NCI-H1930 (cell line): ENCODE measurements around the gene OR52E1.
A peak's percentile ranks its signal among the peaks of the same experiment; 100 is the strongest.
"Not testable (repeated sequence)": the region's sequence is repeated elsewhere in the genome, so short reads cannot be mapped to it uniquely, and the experiment has no call there.

Experiments
- DNase-seq, 2 experiments: peaks; one replicate each; lab custom pipeline; 2025; lab: John Stamatoyannopoulos, UW

OR52E1 gene

DNA sequence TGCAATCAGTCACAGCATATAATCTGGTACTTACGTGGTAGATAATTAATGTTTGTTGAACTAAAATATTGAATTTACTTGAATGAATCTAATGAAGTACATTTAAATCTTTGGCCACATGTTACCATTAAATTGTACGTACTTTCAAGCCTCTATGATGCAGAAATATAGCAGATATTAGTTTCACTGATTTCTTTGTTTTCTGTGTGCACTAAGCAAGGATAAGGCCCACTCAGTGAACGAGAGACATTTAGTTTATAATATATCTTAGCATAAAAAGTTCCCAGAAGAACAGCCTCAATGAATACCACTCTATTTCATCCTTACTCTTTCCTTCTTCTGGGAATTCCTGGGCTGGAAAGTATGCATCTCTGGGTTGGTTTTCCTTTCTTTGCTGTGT lies at the start of gene OR52E1:
OR52E1 (plus strand) TSS at position 301 of the 400 bp plus-strand sequence.
- no peak for DNase-seq

DNA sequence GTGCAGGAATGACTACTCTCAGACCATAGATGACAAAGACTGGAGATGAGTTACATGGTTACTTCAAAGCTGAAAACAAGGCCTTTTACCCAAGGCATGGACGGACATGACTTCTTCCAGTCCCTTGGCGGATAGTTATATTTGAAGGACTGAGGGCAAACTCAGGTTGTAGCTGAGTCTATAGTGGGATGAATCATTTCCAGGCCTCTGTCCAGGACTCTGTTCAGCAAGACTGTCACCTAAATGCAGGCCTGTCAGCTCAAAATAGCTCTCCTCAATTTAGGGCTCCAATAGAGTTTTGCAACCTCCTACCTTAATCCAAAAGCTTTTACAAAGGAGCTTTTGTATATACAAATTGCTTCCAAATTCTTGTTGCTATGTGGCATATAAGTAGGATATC lies 47.4 kb upstream of the OR52E1 start:
- no peak for DNase-seq

DNA sequence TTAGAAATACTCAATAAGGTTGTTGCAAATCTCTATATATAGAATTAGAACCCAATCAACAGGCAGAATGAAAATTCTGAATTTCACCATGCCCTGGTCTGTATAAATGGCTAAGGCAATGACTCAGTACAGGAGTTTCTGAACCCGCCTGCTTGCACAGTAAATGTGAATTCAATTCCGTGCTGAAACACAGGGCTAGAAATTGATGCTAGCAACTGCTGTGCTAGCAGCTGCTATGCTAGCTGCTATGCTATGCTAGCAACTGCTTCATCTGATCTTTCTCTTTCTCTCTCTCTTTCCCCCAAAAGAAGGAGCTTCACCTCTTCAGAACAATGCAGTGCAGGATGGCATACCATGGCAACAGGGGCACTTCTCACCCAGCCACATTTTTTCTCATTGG lies 32.7 kb upstream of the OR52E1 start:
- DNase-seq = no peak

DNA sequence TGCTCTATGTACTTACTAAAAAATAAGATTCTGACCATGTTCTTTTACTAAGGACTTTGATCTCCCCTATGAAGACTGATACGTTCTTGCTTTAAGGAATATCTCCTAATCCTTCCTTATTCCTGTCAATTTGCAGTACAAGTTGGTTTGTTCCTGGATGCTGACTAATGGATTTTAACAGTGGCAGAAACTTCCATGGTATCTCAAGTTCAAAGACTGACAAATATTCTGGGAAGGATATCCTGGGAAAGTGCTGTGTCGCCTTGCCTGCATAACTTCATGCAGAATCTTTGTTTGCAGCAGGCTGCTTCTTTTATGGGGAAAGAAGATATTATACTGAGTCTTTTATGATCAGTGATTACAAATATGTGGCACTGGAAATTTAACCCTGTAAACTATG lies 31.4 kb upstream of the OR52E1 start:
- DNase-seq = no peak

DNA sequence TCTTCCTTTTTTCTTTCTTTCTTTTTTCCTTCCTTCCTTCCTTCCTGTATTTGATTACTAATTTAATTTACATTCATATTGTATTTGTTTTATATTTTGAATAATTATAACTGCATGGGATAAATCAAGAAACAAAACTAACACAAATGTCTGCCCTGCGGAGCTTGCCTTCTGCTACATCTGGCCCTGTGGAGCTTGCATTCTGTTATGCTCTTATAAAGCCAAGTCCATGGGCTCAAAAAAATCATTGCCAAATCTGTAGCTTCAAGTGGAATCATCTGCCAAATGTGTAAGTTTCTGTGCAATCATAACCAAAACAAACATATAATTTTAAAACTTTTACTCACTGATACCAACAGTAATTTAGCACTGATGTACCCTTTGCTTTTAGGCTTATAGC lies 31.0 kb upstream of the OR52E1 start:
- no peak for DNase-seq

DNA sequence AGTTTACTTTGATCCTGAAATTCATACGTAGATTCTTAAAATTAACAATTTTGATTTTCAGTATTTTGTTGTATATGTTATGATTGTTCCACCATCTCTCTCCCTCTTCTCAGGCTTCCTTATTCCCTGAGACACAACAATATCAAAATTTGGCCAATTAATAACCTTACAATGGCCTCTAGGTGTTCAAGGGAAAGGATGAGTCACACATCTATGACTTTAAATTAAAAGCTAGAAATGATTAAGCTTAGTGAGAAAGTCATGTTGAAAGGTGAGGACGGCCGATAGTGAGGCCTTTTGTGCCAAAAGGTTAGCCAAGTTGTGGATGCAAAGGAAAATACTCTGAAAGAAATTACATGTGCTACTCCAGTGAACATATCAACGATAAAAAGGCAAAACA lies 28.5 kb upstream of the OR52E1 start:
- DNase-seq = no peak

DNA sequence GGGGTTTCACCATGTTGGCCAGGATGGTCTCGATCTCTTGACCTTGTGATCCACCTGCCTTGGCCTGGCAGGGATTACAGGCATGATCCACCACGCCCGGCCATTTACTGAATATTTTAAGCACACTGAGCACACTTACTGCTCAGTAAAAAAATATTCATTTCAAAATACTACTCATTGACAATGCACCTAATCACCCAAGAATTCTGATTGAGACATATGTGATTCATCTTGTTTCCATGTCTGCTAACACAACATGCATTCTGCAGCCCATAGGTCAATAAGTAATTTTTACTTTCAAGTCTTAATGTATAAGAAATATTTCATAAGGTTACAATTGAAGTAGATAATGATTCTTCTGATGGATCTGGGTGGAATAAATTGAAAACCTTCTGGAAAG lies 27.3 kb upstream of the OR52E1 start:
- DNase-seq = no peak

DNA sequence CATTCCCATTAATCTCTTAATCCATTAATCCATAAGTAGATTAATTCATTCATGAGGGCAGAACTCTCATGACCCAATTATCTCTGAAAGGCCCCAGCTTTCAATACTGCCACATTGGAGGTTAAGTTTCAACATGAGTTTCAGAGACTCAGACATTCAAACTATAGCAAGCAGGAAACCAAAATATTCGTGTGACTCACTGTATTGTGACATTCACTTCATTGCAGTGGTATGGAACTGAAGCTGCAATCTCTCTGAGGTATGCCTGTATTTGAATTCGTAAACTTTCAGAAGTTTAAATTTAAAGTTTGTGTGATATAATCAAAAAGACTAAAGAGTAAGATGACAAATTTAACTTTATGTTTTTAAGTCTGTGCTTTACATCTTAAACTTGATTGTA lies 26.0 kb upstream of the OR52E1 start:
- no peak for DNase-seq

DNA sequence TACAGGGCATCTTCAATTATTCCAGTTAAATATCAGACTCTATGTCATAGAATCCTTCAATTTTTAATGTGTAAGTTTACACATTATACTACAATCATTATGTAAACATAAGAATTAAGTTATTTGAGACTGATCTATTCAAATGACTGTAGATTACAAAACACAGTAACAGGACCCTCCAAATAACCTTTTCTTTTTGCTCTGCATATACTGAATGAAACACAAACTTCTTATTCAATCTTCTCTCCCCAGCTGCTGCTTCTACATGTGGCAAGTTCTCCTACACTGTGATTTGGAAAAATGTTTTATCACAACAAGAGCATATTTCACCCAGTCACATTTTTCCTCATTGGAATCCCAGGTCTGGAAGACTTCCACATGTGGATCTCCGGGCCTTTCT lies 23.1 kb upstream of the OR52E1 start, which contains the start of gene OR52J3:
OR52J3 (plus strand) TSS at position 301 of the 400 bp plus-strand sequence; CDS start at position 301, 0 bp downstream.
- DNase-seq = no peak

DNA sequence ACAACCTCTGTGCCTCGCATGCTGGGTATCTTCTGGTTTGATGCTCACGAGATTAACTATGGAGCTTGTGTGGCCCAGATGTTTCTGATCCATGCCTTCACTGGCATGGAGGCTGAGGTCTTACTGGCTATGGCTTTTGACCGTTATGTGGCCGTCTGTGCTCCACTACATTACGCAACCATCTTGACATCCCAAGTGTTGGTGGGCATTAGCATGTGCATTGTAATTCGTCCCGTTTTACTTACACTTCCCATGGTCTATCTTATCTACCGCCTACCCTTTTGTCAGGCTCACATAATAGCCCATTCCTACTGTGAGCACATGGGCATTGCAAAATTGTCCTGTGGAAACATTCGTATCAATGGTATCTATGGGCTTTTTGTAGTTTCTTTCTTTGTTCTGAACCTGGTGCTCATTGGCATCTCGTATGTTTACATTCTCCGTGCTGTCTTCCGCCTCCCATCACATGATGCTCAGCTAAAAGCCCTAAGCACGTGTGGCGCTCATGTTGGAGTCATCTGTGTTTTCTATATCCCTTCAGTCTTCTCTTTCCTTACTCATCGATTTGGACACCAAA lies 22.5 kb upstream of the OR52E1 start:
- DNase-seq = no peak

DNA sequence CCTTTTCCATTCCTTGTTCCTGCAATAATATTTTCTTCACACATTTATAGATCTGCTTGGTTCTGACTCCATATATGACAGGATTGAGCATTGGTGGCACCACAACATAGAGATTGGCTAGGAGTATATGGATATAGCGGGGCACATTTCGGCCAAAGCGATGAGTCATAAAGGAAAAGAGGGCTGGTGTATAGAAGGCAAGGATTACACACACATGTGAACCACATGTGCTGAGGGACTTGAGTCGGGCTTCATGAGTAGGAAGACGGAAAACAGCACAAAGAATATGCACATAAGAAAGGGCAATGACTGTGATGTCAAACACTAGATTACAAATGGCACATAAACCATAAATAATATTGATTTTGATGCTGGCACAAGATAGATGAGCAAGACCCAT lies 10.7 kb upstream of the OR52E1 start:
- DNase-seq = not testable (repeated sequence)

DNA sequence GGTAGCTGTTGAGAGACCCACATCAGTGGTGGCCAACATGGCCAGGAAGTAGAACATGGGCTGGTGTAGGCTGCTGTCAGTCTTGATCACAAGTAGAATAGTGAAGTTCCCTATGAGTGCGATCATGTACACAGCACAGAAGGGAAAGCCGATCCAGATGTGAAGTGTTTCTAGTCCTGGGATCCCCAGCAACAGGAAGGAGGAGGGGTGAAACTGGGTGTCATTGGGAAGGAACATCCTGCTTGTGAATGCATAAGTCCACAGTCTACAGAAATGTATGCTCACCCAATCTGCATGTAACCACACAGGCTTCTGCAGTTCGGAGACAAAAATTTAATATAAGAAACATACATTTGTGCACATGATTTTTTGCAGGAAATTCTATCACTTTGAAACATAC lies 10.0 kb upstream of the OR52E1 start, which contains the start of gene OR52E2:
OR52E2 (minus strand) TSS at position 237 of the 400 bp plus-strand sequence; CDS start at position 237, 0 bp downstream.
- no peak for DNase-seq

DNA sequence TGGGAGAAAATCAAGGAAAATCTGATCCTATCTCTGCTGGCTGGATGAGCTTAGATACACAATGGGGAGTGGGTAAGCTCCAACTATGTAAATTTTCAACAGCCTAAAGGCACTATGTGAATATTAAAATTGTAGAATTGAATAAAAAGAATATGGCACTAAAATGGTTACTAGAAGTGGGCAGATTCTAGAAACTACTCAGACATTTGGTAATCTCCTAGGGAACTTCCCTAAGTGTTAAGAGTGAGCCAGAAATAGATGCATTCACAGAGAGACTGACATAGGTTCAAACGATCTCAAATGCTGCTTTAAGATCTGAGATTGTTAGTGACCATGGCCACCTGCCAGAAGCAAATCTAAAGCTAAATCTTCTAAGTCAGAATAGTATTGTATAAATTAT lies 4.3 kb upstream of the OR52E1 start:
- DNase-seq = no peak

DNA sequence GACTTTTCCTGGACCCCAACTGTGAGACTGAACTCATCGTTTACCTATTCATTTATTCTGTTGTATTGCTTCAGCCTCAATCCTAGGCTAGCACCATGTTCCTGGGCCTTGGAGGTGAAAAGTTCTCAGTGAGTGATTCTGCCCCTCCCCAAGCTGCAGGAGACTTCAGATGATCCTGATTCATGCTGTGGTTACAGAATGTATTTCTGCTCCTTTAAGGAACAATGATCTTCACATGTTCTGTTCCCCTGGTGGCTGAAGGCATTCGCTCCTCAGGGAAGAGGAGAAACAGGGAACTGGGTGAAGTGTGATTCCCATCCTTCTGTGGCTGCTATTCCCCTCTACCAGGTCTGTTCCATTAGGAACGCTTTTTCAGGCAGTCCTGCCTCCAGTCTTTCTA lies 2.4 kb downstream of the OR52E1 start:
- DNase-seq = no peak

DNA sequence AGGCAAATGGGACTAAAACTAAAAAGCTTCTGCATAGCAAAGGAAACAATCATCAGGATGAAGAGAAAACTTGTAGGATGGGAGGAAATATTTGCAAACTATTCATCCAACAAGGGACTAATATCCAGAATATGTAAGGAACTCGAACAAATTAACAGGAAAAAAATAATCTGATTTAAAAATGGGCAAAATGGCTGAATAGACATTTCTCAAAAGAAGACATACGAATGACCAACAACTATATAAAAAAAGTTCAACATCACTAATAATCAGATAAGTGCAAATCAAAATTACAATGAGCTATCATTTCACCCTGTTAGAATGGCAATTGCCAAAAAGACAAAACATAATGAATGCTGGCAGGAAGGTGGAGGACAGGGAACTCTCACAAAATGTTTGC lies 12.0 kb downstream of the OR52E1 start:
- DNase-seq = no peak

DNA sequence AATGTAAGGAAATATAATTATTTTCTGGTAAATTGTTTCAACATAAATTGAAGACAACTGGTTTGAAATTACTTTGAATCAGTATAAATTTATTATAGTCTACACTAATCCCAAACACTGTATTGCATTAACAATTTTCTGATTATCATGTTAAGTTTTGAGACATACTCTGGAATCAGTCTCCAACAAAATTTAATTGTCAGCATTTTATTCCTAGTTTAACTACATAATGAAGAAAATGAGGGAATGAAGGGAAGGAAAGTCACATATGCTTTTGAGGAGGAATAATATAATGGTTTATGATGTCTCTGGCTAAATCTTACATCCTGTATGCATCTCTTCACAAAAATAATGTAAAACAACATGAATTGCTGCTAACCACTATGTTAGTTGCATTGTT lies 14.2 kb downstream of the OR52E1 start:
- no peak for DNase-seq

DNA sequence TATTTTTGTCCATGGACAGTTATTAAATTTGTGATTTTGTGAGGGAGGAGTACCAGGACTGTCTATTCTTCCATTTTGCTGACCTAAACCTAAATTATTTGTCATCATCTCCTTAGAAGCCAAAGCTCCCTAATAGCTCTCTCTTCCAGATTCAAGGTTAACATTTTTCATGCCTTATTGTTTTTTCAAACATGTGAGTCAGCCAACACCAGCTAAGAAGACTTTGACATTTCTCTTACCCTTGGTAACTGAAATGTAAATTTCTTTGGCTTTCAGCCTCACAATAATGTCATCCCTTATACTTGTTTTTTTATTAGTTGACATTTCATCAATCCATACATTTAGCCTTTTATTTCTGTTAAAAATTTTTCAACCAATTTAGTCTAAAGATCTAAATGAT lies 19.2 kb downstream of the OR52E1 start:
- no peak for DNase-seq

DNA sequence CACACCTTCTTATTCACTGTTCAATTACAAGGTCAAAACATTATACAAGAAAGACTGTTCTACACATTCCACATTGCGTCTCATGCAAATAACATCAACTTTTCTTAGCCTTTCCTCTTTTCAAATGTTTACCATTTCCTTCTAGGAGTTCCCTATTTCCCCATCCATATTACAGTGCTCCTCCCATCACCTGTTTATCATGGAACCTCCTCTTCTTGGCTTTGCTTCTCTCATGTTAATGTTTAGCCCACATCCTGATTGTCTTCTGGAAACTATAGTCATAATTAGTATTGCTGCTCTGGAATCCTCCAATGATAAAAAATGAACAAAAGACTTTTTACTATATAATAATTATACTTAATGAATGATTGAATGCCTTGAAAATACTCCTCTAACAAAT lies 21.3 kb downstream of the OR52E1 start:
- no peak for DNase-seq

DNA sequence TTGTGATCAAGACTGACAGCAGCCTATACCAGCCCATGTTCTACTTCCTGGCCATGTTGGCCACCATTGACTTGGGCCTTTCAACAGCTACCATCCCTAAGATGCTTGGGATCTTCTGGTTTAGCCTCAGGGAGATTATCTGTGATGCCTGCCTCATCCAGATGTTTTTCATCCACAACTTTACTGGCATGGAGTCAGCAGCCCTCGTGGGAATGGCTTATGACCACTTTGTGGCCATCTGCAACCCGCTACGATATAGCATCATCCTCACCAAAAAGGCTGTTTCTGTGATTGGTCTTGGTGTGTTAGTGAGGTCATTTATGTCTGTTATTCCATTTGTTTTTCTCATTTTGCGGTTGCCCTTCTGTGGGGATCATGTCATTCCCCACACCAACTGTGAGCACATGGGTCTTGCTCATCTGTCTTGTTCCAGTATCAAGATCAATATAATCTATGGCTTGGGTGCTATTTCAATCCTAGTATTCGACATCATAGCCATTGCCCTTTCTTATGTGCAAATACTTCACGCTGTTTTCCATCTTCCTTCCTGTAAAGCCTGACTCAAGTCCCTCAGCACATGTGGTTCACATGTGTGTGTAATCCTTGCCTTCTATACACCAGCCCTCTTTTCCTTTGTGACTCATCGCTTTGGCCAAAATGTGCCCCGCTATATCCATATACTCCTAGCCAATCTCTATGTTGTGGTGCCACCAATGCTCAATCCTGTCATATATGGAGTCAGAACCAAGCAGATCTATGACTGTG lies 23.6 kb downstream of the OR52E1 start:
- DNase-seq = no peak

DNA sequence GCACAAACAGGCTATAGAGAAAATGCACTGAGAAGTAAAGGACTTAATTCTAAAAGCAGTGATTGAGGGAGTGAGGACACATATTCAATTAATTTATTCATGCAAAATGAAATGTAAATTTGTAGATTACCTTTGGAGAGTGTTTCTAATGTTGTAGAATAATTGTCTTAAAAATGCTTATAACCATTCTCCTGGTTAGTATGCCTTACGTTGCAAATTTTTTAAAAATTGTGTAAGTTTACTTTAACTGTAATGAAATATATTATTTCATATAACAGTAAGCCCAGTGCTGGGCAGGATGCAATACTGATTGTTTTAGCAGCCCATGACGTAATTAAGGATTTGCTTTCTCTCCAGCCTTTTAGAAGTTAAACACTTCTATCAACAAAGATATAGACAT lies 26.6 kb downstream of the OR52E1 start:
- DNase-seq = no peak

DNA sequence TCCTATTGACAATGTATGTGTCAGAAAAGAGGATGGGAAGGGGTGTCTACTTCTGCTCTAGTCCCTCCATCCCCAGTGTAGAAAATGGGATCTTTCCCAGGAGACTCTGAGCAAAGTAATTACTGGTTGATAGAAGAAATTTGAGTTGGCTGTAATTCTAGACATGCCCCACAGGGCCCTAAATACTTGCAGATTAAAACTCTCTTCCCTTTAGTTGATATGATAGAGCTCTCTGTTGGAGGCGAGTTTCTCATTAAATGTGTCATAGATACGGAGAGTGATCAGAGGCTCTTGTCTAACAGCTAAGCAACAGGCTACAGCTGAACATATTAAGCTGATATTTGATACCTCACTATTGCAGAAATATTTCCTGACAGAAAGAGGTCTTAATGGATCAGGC lies 32.9 kb downstream of the OR52E1 start:
- DNase-seq = peak; percentile 13 to 66

DNA sequence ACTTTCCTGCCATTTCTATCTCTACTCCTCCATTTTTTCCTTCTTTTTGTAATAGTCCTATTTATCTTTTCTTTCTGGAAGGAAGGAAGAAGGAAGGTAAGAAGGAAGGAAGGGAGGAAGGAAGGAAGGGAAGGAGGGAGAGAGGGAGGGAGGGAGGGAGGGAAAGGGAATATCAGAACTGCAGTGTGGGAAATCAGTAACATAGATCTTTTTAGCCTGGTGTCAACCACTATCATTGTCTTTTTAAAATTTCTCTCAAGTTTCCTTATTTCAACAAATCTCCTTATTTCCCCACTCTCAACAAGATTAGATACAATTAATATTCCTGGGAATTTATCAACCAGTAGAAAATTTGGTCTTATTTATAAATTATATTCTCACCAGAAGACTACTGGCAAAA lies 33.7 kb downstream of the OR52E1 start:
- DNase-seq = no peak

DNA sequence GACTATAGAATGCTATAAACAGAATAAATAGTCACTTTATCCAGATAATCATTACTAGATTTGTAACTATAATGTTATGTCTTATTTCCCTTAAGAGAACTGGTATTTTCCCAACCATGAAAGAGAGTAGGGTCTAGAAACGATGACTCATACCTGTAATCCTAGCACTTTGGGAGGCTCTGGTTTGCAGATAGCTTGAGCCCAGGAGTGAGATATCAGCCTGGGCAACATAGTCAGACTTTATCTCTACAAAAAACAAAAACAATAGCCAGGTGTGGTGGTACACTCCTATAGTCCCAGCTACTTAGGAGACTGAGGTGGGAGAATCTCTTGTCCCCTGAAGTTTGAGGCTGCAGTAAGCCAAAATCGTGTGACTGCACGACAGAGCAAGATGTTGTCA lies 37.9 kb downstream of the OR52E1 start:
- no peak for DNase-seq

DNA sequence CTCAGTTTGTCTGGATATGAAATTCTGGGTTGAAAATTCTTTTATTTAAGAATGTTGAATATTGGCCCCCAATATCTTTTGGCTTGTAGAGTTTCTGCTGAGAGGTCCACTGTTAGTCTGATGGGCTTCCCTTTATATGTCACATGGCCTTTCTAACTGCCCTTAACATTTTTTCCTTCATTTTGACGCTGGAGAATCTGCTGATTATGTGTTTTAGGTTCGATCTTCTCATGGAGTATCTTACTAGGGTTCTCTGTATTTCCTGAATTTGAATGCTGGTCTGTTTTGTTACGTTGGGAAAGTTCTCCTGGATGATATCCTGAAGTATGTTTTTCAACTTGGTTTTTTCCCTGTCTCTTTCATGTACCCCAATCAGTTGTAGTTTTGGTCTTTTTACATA lies 46.0 kb downstream of the OR52E1 start:
- no peak for DNase-seq
